ENCODE results near the gene GNG10. TPM values are rescaled to one million over a fixed set of nuclear protein-coding genes. Genes with fewer than 3 reads are reported as not detected.
"Not testable (repeated sequence)": the region's sequence is repeated elsewhere in the genome, so short reads cannot be mapped to it uniquely, and the experiment has no call there.

GNG10 gene
- total RNA-seq, 1 experiment from 2014 or later = 140 TPM

- DNase-seq (ENCODE audit: low read depth) = no peak
These were observed 12.4 kb upstream of the GNG10 start for GRCh38 chr9:111649016-111649415.

GRCh38 chr9:111657051-111657450, 4.4 kb upstream of the GNG10 start:
- no peak for DNase-seq (ENCODE audit: low read depth)

DNA sequence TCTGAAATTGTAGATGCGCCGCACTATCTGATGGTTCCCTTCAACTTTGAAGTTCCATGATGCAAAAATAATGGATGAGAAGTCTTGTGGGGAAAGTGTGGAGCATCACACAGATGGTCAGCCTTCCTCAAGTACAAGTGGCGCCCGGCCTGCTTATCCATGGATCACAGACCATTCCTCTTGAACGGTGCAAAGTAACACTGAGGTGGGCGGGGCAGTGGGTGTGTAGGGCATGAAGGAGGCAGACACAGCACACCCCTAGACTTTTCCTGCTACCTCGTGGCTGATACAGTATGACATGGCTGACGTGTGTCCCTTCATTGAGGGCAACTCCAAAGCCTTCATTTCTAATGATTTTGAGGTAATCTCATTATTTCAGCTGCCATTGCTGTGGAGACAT, 2.5 kb upstream of the GNG10 start:
- DNase-seq (ENCODE audit: low read depth) = no peak

GRCh38 chr9:111659691-111660090, 1.7 kb upstream of the GNG10 start:
- DNase-seq (ENCODE audit: low read depth) = no peak

DNA sequence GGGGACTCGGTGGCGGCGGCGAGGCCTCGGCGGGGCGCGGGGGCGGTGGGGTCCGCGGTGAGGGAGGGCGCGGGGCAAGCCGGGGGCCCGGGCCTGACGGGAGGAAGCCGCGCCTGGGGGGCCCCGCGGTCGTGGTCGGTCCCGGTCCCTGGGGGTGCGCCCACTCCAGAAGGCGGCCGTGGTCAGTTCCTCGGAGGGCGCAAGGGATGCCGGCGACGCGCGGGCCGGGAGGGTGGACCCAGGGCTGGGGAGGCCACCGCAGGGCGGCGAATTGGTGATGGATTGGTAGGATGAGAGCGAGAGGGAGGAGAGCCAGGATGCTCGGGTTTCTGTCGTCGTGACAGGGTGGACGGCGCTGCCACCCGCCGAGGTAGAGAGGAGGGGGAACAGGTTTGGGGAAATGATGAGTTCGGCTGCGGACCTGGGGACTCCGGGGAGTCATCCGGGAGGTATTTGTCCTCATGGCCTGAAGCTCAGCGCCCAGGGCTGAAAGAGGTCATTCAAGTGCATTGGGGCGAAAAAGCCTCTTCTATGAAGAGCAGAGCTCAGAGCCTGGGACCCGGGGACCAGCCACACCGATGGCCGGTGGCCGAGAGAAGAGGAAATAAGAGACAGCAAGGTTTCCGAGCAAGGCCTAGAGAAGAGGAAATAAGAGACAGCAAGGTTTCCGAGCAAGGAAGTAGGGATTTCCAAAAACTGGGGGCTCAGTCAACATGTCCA, 557 bp downstream of the GNG10 start:
- peak; percentile 48 for DNase-seq (ENCODE audit: low read depth)

DNA sequence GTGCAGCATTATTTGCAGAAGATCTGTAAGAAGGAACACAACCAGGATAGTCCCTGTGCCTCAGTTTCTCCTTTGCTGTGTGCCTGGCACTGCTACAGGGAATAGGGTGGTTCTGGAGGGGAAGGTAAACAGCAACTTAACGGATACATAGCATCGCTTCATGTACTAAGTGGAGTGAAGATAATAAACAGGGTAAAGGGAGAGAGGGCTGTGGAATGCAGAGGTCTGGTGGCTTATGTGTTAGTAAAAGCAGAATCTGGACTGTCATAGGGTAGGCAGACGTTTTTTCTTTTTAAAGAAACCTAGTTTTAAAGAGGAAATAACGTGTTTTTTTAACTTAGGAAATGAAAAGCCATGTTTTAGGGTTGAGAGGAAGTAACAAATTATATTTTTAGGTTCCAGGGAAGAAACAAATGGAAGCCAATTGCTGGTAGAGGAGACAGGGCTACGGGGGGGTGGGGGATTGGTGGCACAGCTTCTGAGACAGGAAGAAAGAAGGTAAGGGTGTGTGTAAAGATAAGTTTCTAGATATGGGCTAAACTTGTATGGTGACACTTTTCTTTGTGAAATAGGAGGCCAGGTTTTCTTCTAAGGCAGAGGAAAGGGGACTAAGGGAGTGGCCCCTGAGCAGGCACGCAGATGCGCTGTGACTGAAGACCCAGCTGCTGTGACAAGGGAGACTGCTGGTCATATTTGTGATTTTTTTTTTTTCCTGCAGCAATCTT, 1.3 kb downstream of the GNG10 start:
- no peak for DNase-seq (ENCODE audit: low read depth)

- DNase-seq (ENCODE audit: low read depth) = no peak
These were observed 2.0 kb downstream of the GNG10 start for GRCh38 chr9:111663301-111663823.

DNA sequence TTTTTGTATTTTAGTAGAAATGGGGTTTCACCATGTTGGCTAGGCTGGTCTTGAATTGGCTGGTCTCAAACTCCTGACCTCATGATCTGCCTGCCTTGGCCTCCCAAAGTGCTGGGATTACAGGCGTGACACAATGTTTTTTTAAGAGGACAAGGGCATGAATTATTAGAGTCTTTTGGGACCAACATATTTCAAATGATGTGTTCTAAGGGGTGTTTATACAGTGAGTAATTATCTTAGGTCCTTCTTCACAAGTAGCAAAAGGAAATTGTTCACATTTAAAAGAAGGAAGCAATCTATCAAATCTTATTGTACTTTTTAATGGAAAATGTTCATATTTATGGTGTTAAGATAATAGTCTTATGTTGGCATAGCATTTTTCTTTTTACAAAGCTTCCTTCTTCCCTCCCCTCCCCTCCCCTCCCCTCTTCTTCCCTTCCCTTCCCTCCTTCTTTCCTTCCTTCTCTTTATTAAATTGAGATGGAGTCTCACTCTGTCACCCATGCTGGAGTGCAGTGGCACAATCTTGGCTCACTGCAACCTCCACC, 6.7 kb downstream of the GNG10 start:
- DNase-seq (ENCODE audit: low read depth) = no peak

- DNase-seq (ENCODE audit: low read depth) = not testable (repeated sequence)
These were observed 7.2 kb downstream of the GNG10 start for GRCh38 chr9:111668601-111669000.

- DNase-seq (ENCODE audit: low read depth) = no peak
These were observed 12.9 kb downstream of the GNG10 start for GRCh38 chr9:111674319-111674718.

DNA sequence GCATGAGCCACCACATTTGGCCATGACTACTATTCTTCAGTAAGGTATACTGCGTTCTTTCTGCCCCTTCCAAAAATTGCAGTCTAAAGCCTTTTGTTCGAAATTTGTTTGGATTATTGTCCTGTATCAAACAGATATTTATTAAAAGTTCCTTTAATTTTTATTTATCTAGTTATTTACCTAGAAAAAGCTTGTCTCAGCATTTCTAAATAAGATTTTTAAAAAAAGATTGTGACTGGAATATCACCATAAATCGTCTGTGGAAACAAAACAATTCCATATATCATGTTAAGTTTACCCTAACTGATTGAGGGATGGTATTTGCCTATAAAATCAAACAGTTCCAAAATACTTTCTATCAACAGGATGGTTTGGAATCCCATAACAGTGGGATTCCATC, 14.7 kb downstream of the GNG10 start:
- DNase-seq (ENCODE audit: low read depth) = no peak

DNA sequence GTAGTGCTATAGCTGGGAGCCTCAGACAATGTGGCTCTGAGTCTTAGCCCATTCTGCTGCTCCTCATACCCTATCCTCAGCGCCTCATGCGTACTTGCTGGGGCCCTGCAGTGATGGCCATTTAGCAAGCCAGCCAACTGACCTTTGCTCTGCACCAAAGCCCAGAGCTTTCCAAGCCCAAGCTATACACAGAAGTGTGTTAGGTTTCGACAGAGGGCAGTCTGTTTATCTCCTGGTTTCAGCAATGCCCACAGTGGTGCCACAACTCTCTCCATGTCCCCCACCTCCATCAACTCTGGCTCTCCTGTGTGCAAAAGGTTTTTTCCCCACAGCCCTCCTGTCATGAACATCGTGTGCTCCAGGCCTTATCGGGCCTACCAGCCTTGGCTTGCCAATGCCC, 16.9 kb downstream of the GNG10 start:
- DNase-seq (ENCODE audit: low read depth) = no peak

- no peak for DNase-seq (ENCODE audit: low read depth)
These were observed 17.8 kb downstream of the GNG10 start for GRCh38 chr9:111679199-111679598.

DNA sequence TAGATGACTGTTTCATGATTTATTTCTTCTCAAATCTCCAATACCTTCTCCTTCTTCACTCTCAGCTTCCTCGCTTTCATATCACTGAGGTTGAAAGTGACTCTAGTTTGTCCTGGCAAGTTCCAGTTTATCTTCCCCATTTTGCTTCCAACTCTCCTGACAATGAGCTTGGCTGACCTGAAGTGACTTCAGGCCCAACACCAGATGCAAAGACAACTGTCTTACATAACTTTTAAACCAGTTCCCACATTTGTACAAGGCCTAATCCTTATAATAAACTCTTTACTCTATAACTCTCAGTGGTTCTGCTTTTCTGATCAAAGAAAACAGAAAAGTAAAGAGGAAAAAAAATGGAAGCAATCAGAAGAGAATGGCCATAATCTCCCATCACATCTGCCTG, 22.0 kb downstream of the GNG10 start:
- DNase-seq (ENCODE audit: low read depth) = no peak

GRCh38 chr9:111691672-111692329, 30.4 kb downstream of the GNG10 start:
- peak; percentile 22 for DNase-seq (ENCODE audit: low read depth)

- DNase-seq (ENCODE audit: low read depth) = no peak
These were observed 35.4 kb downstream of the GNG10 start for GRCh38 chr9:111696796-111697195.

DNA sequence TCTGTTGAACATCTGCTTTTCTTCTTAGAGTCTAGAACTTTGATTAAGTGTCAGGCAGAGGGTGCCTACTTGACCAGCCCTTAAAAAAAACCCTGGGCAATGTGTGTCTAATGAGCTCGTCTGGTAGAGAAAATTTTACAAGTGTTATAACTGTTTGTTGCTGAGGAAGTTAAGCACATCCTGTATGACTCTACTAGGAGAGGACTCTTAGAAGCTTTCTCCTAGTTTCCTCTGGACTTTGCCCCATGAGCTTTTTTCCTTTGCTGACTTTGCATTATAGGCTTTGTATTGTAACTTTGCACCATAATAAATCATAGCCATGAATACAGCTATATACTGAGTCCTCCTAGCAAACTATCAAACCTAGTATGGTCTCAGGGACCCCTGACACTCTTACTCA, 39.4 kb downstream of the GNG10 start:
- DNase-seq (ENCODE audit: low read depth) = no peak

GRCh38 chr9:111704503-111704902, 43.1 kb downstream of the GNG10 start:
- no peak for DNase-seq (ENCODE audit: low read depth)

GRCh38 chr9:111711548-111711947, 50.1 kb downstream of the GNG10 start:
- no peak for DNase-seq (ENCODE audit: low read depth)

DNA sequence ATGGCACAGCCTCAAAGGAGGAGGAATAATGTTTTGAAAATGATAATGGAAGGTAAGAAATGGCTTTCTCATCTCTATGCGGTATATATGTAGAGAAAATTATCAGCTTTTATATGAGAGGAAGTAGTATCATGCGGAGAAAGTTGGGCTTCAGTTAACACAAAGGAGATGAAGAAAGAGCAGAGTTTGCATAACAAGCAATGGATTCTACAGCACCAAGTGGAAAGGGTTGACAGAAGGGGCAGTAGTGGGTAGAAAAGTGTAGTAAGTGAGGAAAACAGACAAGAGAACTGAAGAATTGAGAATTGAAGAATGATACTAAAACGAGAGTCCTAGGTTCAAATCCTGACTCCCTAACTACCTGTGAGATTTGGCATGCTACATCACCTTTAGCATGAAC, 51.0 kb downstream of the GNG10 start:
- no peak for DNase-seq (ENCODE audit: low read depth)

GRCh38 chr9:111715471-111715870, 54.1 kb downstream of the GNG10 start:
- DNase-seq (ENCODE audit: low read depth) = no peak

DNA sequence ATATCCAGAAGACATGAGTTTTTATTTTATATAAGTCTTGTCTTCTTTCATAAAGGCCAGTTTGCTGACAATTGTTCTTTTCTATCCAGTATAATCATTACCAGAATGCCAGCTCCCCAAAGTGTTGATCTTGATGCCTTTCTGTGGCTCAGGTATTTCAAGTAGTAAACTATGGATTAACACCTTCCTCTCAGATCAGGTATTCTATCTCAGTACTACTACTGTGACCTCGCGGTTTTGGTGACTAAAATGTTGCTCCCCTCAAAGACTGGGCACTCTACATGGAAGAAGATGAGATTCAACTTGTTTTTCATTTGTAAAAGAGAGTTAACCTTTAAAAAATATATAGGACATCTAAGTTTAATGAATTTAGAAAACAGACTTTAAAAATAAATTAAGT, 58.1 kb downstream of the GNG10 start:
- no peak for DNase-seq (ENCODE audit: low read depth)

All from Daoy (cell line).